ENCODE measurements around the gene SLC25A22.

Gene SLC25A22

DNA sequence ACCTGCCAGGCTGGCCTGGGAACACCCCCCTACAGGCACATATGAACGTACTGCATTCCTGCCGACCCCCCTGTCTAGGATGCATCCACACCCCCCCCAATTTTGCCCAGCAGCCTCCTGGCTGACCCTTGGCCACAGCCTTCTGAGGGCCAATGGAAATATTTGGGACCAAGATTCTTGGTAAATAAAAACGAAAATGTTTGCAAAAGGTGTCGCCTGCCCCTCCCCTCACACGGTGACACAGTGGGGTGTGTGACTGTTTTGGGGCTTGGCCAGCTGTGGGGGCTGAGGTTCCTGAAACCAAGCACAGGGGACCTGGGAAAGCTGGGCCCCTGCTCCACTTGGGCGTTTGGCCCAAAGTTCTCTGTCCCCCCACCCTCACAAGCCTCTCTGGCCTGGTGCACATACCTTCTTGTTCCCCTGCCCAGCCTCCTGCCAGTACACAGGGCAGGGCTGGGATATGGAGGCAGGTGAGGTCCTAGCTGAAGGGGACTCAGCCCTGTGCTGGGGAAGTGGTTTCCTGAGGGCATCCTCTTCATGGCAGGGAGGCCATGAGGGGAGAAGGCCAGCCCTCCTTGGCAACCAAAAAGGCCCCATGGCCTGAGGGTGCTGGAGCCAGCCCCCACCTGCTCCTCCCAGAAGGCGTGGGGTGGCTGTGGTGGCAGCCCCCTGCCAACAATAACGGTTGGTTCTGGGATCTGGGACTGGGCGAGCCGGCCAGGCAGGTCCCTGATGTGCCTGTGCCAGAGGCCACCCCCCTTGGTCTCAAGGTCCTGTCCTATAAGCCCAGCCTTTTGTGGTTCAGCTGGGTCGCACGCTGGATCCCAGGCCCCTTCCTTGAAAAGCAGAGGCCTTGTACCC, 27.5 kb upstream of the SLC25A22 start:
- no peaks in the 10 kb centered on the region for H3F3A ChIP-seq (ENCODE audit: insufficient read depth, low read length)
- H3K36me3 ChIP-seq (ENCODE audit: insufficient read depth, low read length), result peaks cover 14% of the 10 kb centered on the region
- no peaks in the 10 kb centered on the region for H3K9me3 ChIP-seq (ENCODE audit: low read length)
- no peak overlapping the region for H3K4me3 ChIP-seq (ENCODE audit: low read depth, low read length, poor library complexity, severe bottlenecking)
- H3K4me1 ChIP-seq (ENCODE audit: insufficient read depth, low read length, severe bottlenecking), result peaks cover 31% of the 10 kb centered on the region
- no peak for TF ChIP-seq EZH2 (IDR thresholded peaks at IDR 0.05; ENCODE audit: borderline replicate concordance, low read length)
- TF ChIP-seq, protein P1, sequence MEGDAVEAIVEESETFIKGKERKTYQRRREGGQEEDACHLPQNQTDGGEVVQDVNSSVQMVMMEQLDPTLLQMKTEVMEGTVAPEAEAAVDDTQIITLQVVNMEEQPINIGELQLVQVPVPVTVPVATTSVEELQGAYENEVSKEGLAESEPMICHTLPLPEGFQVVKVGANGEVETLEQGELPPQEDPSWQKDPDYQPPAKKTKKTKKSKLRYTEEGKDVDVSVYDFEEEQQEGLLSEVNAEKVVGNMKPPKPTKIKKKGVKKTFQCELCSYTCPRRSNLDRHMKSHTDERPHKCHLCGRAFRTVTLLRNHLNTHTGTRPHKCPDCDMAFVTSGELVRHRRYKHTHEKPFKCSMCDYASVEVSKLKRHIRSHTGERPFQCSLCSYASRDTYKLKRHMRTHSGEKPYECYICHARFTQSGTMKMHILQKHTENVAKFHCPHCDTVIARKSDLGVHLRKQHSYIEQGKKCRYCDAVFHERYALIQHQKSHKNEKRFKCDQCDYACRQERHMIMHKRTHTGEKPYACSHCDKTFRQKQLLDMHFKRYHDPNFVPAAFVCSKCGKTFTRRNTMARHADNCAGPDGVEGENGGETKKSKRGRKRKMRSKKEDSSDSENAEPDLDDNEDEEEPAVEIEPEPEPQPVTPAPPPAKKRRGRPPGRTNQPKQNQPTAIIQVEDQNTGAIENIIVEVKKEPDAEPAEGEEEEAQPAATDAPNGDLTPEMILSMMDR (IDR thresholded peaks at IDR 0.05; ENCODE audit: low read length), result no peak
- no peaks in the 10 kb centered on the region for H4K20me1 ChIP-seq (ENCODE audit: insufficient read depth, low read length)
- no peak overlapping the region for H3K27ac ChIP-seq (ENCODE audit: low read depth, low read length, poor library complexity, severe bottlenecking)
- H2AFZ ChIP-seq (ENCODE audit: low read length), result no peak overlapping the region
- H3K9me2 ChIP-seq (ENCODE audit: low read depth, low read length), result no peaks in the 10 kb centered on the region
- H3K9ac ChIP-seq (ENCODE audit: low read length), result no peak overlapping the region
- H3K4me2 ChIP-seq (ENCODE audit: low read length), result no peak overlapping the region
- H3K27me3 ChIP-seq (ENCODE audit: insufficient read depth, low read length), result peaks cover 17% of the 10 kb centered on the region
- no peaks in the 10 kb centered on the region for H3K79me2 ChIP-seq (ENCODE audit: insufficient read depth, low read length)

GRCh38 chr11:824942-825341, 26.9 kb upstream of the SLC25A22 start:
- H3K4me1 ChIP-seq (ENCODE audit: insufficient read depth, low read length, severe bottlenecking), result peaks cover 30% of the 10 kb centered on the region
- H3F3A ChIP-seq (ENCODE audit: insufficient read depth, low read length), result no peaks in the 10 kb centered on the region
- peaks cover 15% of the 10 kb centered on the region for H3K27me3 ChIP-seq (ENCODE audit: insufficient read depth, low read length)
- H3K36me3 ChIP-seq (ENCODE audit: insufficient read depth, low read length), result peaks cover 14% of the 10 kb centered on the region
- TF ChIP-seq, protein P1 (IDR thresholded peaks at IDR 0.05; ENCODE audit: low read length), result no peak
- TF ChIP-seq EZH2 (IDR thresholded peaks at IDR 0.05; ENCODE audit: borderline replicate concordance, low read length), result no peak
- H3K27ac ChIP-seq (ENCODE audit: low read depth, low read length, poor library complexity, severe bottlenecking), result no peak overlapping the region
- no peak overlapping the region for H3K4me2 ChIP-seq (ENCODE audit: low read length)
- no peaks in the 10 kb centered on the region for H4K20me1 ChIP-seq (ENCODE audit: insufficient read depth, low read length)
- H3K9ac ChIP-seq (ENCODE audit: low read length), result no peak overlapping the region
- no peaks in the 10 kb centered on the region for H3K9me2 ChIP-seq (ENCODE audit: low read depth, low read length)
- H3K79me2 ChIP-seq (ENCODE audit: insufficient read depth, low read length), result no peaks in the 10 kb centered on the region
- H3K9me3 ChIP-seq (ENCODE audit: low read length), result no peaks in the 10 kb centered on the region
- H3K4me3 ChIP-seq (ENCODE audit: low read depth, low read length, poor library complexity, severe bottlenecking), result no peak overlapping the region
- H2AFZ ChIP-seq (ENCODE audit: low read length), result no peak overlapping the region

GRCh38 chr11:824292-824880, 26.3 kb upstream of the SLC25A22 start:
- Histone ChIP-seq H3K9me2 (ENCODE audit: low read depth, low read length) (no peaks in the 10 kb centered on the region), H2AFZ (ENCODE audit: low read length) (no peak overlapping the region), H4K20me1 (ENCODE audit: insufficient read depth, low read length) (no peaks in the 10 kb centered on the region), H3K4me1 (ENCODE audit: insufficient read depth, low read length, severe bottlenecking) (peaks cover 24% of the 10 kb centered on the region), H3K36me3 (ENCODE audit: insufficient read depth, low read length) (peaks cover 14% of the 10 kb centered on the region), H3K27ac (ENCODE audit: low read depth, low read length, poor library complexity, severe bottlenecking) (no peak overlapping the region), H3K4me2 (ENCODE audit: low read length) (no peak overlapping the region), H3K27me3 (ENCODE audit: insufficient read depth, low read length) (peaks cover 14% of the 10 kb centered on the region), H3F3A (ENCODE audit: insufficient read depth, low read length) (no peaks in the 10 kb centered on the region), H3K4me3 (ENCODE audit: low read depth, low read length, poor library complexity, severe bottlenecking) (no peak overlapping the region), H3K9me3 (ENCODE audit: low read length) (no peaks in the 10 kb centered on the region), H3K9ac (ENCODE audit: low read length) (no peak overlapping the region), H3K79me2 (ENCODE audit: insufficient read depth, low read length) (no peaks in the 10 kb centered on the region)
- no peak for TF ChIP-seq EZH2 (IDR thresholded peaks at IDR 0.05; ENCODE audit: borderline replicate concordance, low read length)
- TF ChIP-seq, protein P1 (IDR thresholded peaks at IDR 0.05; ENCODE audit: low read length), result no peak
